Left ventricle myocardium inferior (tissue), 1 donor: ENCODE measurements around the gene SS18L1. TPM values are rescaled to one million over a fixed set of nuclear protein-coding genes. Genes with fewer than 3 reads are reported as not detected.

Experiments
- DNase-seq: peaks from one replicate; pipeline ENCODE4 v3.0.0-alpha.2; 2020
- H3K27ac ChIP-seq: fragments of 200-600 bp; replicated peaks from 2 replicates; pipeline ENCODE4 v1.8.0; 2021
- H3K27me3 ChIP-seq: fragments of 200-600 bp; 2 replicates; pipeline ENCODE4 v1.8.0; 2021; ENCODE audit warnings: low read depth
- H3K36me3 ChIP-seq: fragments of 200-600 bp; 2 replicates; pipeline ENCODE4 v1.8.0; 2021
- H3K4me1 ChIP-seq: fragments of 200-600 bp; 2 replicates; pipeline ENCODE4 v1.8.0; 2021
- H3K4me3 ChIP-seq: fragments of 200-600 bp; 2 replicates; pipeline ENCODE4 v1.8.0; 2021; ENCODE audit warnings: mild to moderate bottlenecking, moderate library complexity
- H3K9me3 ChIP-seq: fragments of 200-600 bp; replicated peaks from 2 replicates; pipeline ENCODE4 v1.8.0; 2021
- CTCF ChIP-seq: fragments of 200-600 bp; IDR thresholded peaks from 2 replicates; pipeline ENCODE4 v1.8.0; 2021; ENCODE audit warnings: antibody characterized with exemption, mild to moderate bottlenecking, borderline replicate concordance
- intact Hi-C: fragments of 100-400 bp; cut with micrococcal nuclease; formaldehyde crosslinking; loops from one replicate; pipeline ENCODE4 v1.11.0; 2022
- total RNA-seq: library from RNA; stranded (reverse); fragmentation: NEBNext Ultra II Directional; extraction: Animal tissue kit (Norgen Biotek cat#: 25700); gene quantifications from one replicate; pipeline ENCODE4 v1.2.1, GENCODE V29; 2021
- donor health status: DM: no; HTN: yes; CAD: no; lungs with severe emphysema.

SS18L1 gene
- total RNA-seq, 1 donor from 2014 or later = 9.0 TPM

DNA sequence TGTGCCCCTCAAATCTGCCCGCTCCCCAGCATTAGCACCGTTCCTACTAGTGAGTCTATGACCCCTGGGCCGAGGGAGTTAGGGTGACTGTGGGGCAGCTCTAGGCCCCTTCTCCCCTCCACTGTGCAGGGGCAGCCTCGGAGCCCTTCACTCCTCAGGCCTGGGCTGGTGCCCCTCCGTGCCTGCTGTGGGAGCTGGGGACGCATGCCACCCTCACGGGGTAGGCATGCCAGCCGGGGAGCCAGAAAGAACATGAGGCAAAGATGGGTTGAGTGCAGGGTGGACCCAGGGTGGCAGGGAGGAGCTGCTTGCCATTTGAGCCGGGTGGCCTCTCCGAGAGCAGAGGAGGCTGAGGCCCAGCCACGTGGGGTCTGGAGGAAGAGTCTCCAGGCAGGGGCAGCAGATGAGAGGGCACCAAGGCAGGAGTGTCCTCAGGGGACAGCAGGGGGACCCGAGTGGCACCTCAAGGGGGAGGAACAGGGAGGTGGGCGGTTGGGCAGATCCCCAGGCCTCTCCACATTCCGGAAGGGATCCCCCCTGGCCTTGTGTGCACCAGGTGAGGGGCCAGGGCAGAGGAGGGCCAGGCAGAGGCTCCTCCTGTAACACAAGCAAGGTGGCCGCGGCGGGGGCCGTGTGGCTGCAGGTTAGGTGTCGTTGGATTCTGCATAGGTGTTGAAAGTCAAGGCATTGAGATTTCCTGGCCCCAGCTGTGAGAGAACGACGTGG lies 39.9 kb upstream of the SS18L1 start:
- no peak overlapping the region for H3K4me3 ChIP-seq
- H3K27ac ChIP-seq = no peak overlapping the region
- intact Hi-C loops = no loop called here
- H3K4me1 ChIP-seq = no peaks in the 10 kb centered on the region
- H3K36me3 ChIP-seq = no peaks in the 10 kb centered on the region
- no peak for TF ChIP-seq CTCF
- H3K27me3 ChIP-seq = peaks cover 29% of the 10 kb centered on the region
- DNase-seq = no peak
- H3K9me3 ChIP-seq = peaks cover 55% of the 10 kb centered on the region

DNA sequence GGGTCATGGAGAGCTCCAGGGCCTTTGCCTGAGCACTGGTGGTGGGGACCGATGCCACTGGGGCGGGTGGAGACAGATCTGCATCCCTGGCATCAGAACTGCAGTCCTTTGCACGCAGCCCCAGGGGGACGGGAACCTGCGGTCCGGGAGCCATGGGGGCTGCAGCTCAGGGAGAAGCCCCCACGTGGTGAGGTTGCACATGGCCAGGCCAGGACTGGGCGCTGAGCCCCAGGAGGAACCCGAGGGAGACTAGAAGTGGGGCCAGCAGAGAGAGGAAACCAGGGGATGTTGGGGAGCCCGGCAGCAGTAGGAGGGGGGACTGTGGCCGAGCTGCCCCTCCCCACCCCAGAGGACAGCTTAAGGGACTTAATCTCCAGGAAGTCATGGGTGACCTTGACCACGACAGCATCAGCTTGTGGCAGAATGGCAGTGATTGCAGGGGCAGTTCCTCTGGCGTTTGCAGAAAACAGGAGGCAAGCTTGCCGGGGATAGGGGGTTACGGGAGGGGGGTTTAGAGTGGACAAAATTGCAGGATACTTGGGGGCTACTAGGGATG lies 39.3 kb upstream of the SS18L1 start:
- peaks cover 61% of the 10 kb centered on the region for H3K9me3 ChIP-seq
- intact Hi-C loops = no loop called here
- TF ChIP-seq CTCF = no peak
- H3K36me3 ChIP-seq = no peaks in the 10 kb centered on the region
- peaks cover 29% of the 10 kb centered on the region for H3K27me3 ChIP-seq
- H3K4me1 ChIP-seq = no peaks in the 10 kb centered on the region
- no peak overlapping the region for H3K27ac ChIP-seq
- no peak overlapping the region for H3K4me3 ChIP-seq
- no peak for DNase-seq

- intact Hi-C loops = no loop called here
- H3K27ac ChIP-seq = no peak overlapping the region
- no peak for TF ChIP-seq CTCF
- no peaks in the 10 kb centered on the region for H3K4me1 ChIP-seq
- H3K9me3 ChIP-seq = peaks cover 66% of the 10 kb centered on the region
- no peak overlapping the region for H3K4me3 ChIP-seq
- no peak for DNase-seq
- H3K27me3 ChIP-seq = peaks cover 29% of the 10 kb centered on the region
- no peaks in the 10 kb centered on the region for H3K36me3 ChIP-seq
Observed at GRCh38 chr20:62104791-62105345, 38.7 kb upstream of the SS18L1 start.

DNA sequence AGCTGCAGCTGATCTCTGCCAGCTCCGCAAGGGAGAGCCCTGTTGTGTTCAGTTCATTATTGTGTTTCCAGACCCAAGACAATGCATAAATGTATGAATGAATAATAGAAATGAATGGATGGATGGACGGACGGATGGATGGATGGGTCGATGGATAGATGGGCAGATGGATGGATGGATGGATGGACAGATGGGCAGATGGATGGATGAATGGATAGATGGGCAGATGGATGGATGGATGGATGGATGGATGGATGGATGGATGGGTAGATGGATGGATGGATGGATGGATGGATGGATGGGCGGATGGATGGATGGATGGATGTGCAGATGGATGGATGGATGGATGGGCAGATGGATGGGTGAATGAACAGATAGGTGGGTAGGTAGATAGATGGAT lies 38.0 kb upstream of the SS18L1 start:
- TF ChIP-seq CTCF = no peak
- intact Hi-C loops = no loop called here
- Histone ChIP-seq H3K27ac (no peak overlapping the region), H3K4me1 (no peaks in the 10 kb centered on the region), H3K9me3 (peaks cover 66% of the 10 kb centered on the region), H3K36me3 (no peaks in the 10 kb centered on the region), H3K4me3 (no peak overlapping the region), H3K27me3 (peaks cover 29% of the 10 kb centered on the region)
- DNase-seq = no peak

- no peak overlapping the region for H3K4me3 ChIP-seq
- peaks cover 73% of the 10 kb centered on the region for H3K9me3 ChIP-seq
- TF ChIP-seq CTCF = no peak
- no peak overlapping the region for H3K27ac ChIP-seq
- DNase-seq = no peak
- peaks cover 16% of the 10 kb centered on the region for H3K27me3 ChIP-seq
- no peaks in the 10 kb centered on the region for H3K4me1 ChIP-seq
- intact Hi-C loops = no loop called here
- no peaks in the 10 kb centered on the region for H3K36me3 ChIP-seq
Observed at GRCh38 chr20:62111148-62111547, 32.4 kb upstream of the SS18L1 start.
